Naive thymus-derived CD8-positive, alpha-beta T cell (primary cell): ENCODE measurements around the gene USHBP1. TPM values are rescaled to one million over a fixed set of nuclear protein-coding genes. Genes with fewer than 3 reads are reported as not detected.

Experiments
- ATAC-seq, 2 donors: fragments of 150-1000 bp; cut with Tn5 transposase in 1 of 2; sonication (Bioruptor Pico), chemical (Tn5 transposase) in 1 of 2; 1 replicate in 1 of 2; 2 replicates in 1 of 2; pipeline ENCODE4 v1.10.0; 2021; ENCODE audit warnings: mild to moderate bottlenecking in 2 of 2, moderate library complexity in 2 of 2
- POLR2A ChIA-PET: fragments of 350-600 bp; sonication (Branson Sonifier 250); formaldehyde crosslinking; loops from one replicate; lab custom pipeline; 2021; ENCODE audit warnings: antibody characterized with exemption; lab: Charles Lee
- DNase-seq, 10 donors: peaks; one replicate each; pipeline versions ENCODE4 v3.0.0 to v3.0.0-alpha.2; 2020 to 2022
- H3K27ac Mint-ChIP-seq, 10 donors: one replicate each; pipeline ENCODE4 v1.8.0; 2020 to 2022; ENCODE audit warnings: mild to moderate bottlenecking in 10 of 10, mixed read lengths in 10 of 10, moderate library complexity in 4 of 10, inconsistent platforms in 1 of 10
- H3K27me3 Mint-ChIP-seq, 5 donors: one replicate each; pipeline ENCODE4 v1.8.0; 2021 to 2022; ENCODE audit warnings: mixed read lengths in 5 of 5
- H3K36me3 Mint-ChIP-seq, 3 donors: one replicate each; pipeline ENCODE4 v1.8.0; 2020 to 2022; ENCODE audit warnings: mixed read lengths in 3 of 3, mild to moderate bottlenecking in 2 of 3, inconsistent platforms in 1 of 3
- H3K4me1 Mint-ChIP-seq, 4 donors: one replicate each; pipeline ENCODE4 v1.8.0; 2021 to 2022; ENCODE audit warnings: mixed read lengths in 4 of 4
- H3K4me3 Mint-ChIP-seq, 10 donors: one replicate each; pipeline ENCODE4 v1.8.0; 2020 to 2022; ENCODE audit warnings: mild to moderate bottlenecking in 10 of 10, mixed read lengths in 10 of 10, moderate library complexity in 6 of 10, inconsistent platforms in 1 of 10
- H3K9me3 Mint-ChIP-seq, 9 donors: one replicate each; pipeline ENCODE4 v1.8.0; 2020 to 2022; ENCODE audit warnings: mixed read lengths in 9 of 9, mild to moderate bottlenecking in 3 of 9, inconsistent platforms in 1 of 9, moderate library complexity in 1 of 9
- polyA plus RNA-seq, 3 donors: library from polyadenylated mRNA; unstranded; fragments of 300-500 nt; fragmentation: Illumina TruSeq; gene quantifications; one replicate each; pipeline ENCODE4 v1.2.3, GENCODE V29; 2021
- total RNA-seq, 8 experiments: library from RNA in 2 of 8; stranded (reverse) in 2 of 8; gene quantifications; one replicate each; pipeline ENCODE4 v1.2.3 and lab custom pipeline; 2021 to 2026

The USHBP1 gene
- total and polyA plus RNA-seq, 5 experiments from 2014 or later = not detected

- POLR2A ChIA-PET = interaction anchor here (0.6 to 1.2 kb wide), 4 partner anchors 16 to 145 kb away, joined by 3 to 6 read pairs (median 4); partner anchors contain the start of genes BABAM1 and OCEL1
- H3K27ac Mint-ChIP-seq = peak overlapping the region in 5 of 10 donors; percentile 19 to 86 (median 62)
- ATAC-seq = no peak
- H3K4me3 Mint-ChIP-seq = peak overlapping the region in 2 of 10 donors; percentile 42 to 78
- no peaks in the 10 kb centered on the region for H3K36me3 Mint-ChIP-seq
- DNase-seq = no peak
- H3K27me3 Mint-ChIP-seq = peaks cover 0 to 4% (median 0%) of the 10 kb centered on the region in 5 donors
- H3K4me1 Mint-ChIP-seq = peaks cover 4 to 20% (median 9%) of the 10 kb centered on the region in 4 donors
- H3K9me3 Mint-ChIP-seq = no peaks in the 10 kb centered on the region
These were observed 21.9 kb downstream of the USHBP1 start for GRCh38 chr19:17242431-17243208.

GRCh38 chr19:17240826-17241399 is 23.6 kb downstream of the USHBP1 start:
- peak overlapping the region in 1 of 10 donors; percentile 14 for H3K4me3 Mint-ChIP-seq
- H3K27me3 Mint-ChIP-seq = no peaks in the 10 kb centered on the region
- no peaks in the 10 kb centered on the region for H3K9me3 Mint-ChIP-seq
- H3K36me3 Mint-ChIP-seq = no peaks in the 10 kb centered on the region
- DNase-seq (no peak), ATAC-seq (no peak)
- peak overlapping the region in 2 of 10 donors; percentile 32 to 76 for H3K27ac Mint-ChIP-seq
- POLR2A ChIA-PET = interaction anchor here (0.5 kb wide), 1 partner anchor 118 kb away, joined by 3 read pairs; no protein-coding TSS in a partner anchor
- H3K4me1 Mint-ChIP-seq = peaks cover 0 to 6% (median 4%) of the 10 kb centered on the region in 4 donors

- DNase-seq (no peak), ATAC-seq (no peak)
- H3K27me3 Mint-ChIP-seq = no peaks in the 10 kb centered on the region
- H3K4me3 Mint-ChIP-seq = no peak overlapping the region
- POLR2A ChIA-PET = interaction anchor here (0.5 kb wide), 1 partner anchor 119 kb away, joined by 3 read pairs; no protein-coding TSS in a partner anchor
- H3K9me3 Mint-ChIP-seq = no peaks in the 10 kb centered on the region
- H3K36me3 Mint-ChIP-seq = no peaks in the 10 kb centered on the region
- peaks cover 0 to 6% (median 4%) of the 10 kb centered on the region in 4 donors for H3K4me1 Mint-ChIP-seq
- peak overlapping the region in 1 of 10 donors; percentile 32 for H3K27ac Mint-ChIP-seq
These were observed 24.3 kb downstream of the USHBP1 start for GRCh38 chr19:17240062-17240752.

GRCh38 chr19:17237747-17238706 is 26.5 kb downstream of the USHBP1 start:
- Mint-ChIP-seq H3K9me3 (no peaks in the 10 kb centered on the region), H3K27ac (peak overlapping the region in 1 of 10 donors; percentile 11), H3K27me3 (no peaks in the 10 kb centered on the region), H3K4me1 (peaks cover 9 to 19% (median 13%) of the 10 kb centered on the region in 4 donors), H3K36me3 (no peaks in the 10 kb centered on the region), H3K4me3 (peak overlapping the region in 5 of 10 donors; percentile 26 to 75 (median 52))
- DNase-seq (no peak), ATAC-seq (no peak)
- POLR2A ChIA-PET = interaction anchor here (0.5 kb wide), 1 partner anchor 472 kb away, joined by 3 read pairs; no protein-coding TSS in a partner anchor

GRCh38 chr19:17236811-17237543 is 27.6 kb downstream of the USHBP1 start:
- H3K27ac Mint-ChIP-seq = peak overlapping the region in 1 of 10 donors; percentile 65
- POLR2A ChIA-PET = interaction anchor here (1.0 to 1.9 kb wide), 2 partner anchors 53 to 181 kb away, joined by 3 to 24 read pairs; no protein-coding TSS in a partner anchor
- peaks cover 9 to 15% (median 14%) of the 10 kb centered on the region in 4 donors for H3K4me1 Mint-ChIP-seq
- no peaks in the 10 kb centered on the region for H3K27me3 Mint-ChIP-seq
- H3K4me3 Mint-ChIP-seq = peak overlapping the region in 6 of 10 donors; percentile 3 to 78 (median 61)
- H3K9me3 Mint-ChIP-seq = no peaks in the 10 kb centered on the region
- ATAC-seq = no peak
- H3K36me3 Mint-ChIP-seq = peaks cover 0 to 5% (median 0%) of the 10 kb centered on the region in 3 donors
- no peak for DNase-seq

GRCh38 chr19:17235971-17236777 is 28.4 kb downstream of the USHBP1 start:
- peak in 1 of 10 donors; percentile 23 for DNase-seq
- H3K9me3 Mint-ChIP-seq = no peaks in the 10 kb centered on the region
- H3K36me3 Mint-ChIP-seq = peaks cover 0 to 7% (median 0%) of the 10 kb centered on the region in 3 donors
- POLR2A ChIA-PET = interaction anchor here (0.6 to 2.6 kb wide), 11 partner anchors 9 to 180 kb away, joined by 3 to 30 read pairs (median 6); partner anchors contain the start of genes BABAM1, MYO9B, NR2F6 and OCEL1
- peak overlapping the region in 1 of 10 donors; percentile 36 for H3K27ac Mint-ChIP-seq
- peak overlapping the region in 9 of 10 donors; percentile 22 to 88 (median 50) for H3K4me3 Mint-ChIP-seq
- no peaks in the 10 kb centered on the region for H3K27me3 Mint-ChIP-seq
- peaks cover 9 to 15% (median 14%) of the 10 kb centered on the region in 4 donors for H3K4me1 Mint-ChIP-seq
- ATAC-seq = peak in 1 of 2 donors; percentile 46

GRCh38 chr19:17235300-17235970 is 29.1 kb downstream of the USHBP1 start:
- Mint-ChIP-seq H3K9me3 (no peaks in the 10 kb centered on the region), H3K36me3 (peaks cover 0 to 11% (median 0%) of the 10 kb centered on the region in 3 donors), H3K27me3 (no peaks in the 10 kb centered on the region), H3K4me1 (peaks cover 7 to 15% (median 14%) of the 10 kb centered on the region in 4 donors), H3K4me3 (peak overlapping the region; percentile 67 to 88 (median 80)), H3K27ac (peak overlapping the region in 2 of 10 donors; percentile 27 to 74)
- POLR2A ChIA-PET = interaction anchor here (0.5 to 2.6 kb wide), 10 partner anchors 9 to 161 kb away, joined by 3 to 30 read pairs (median 8); partner anchors contain the start of genes BABAM1, MYO9B, NR2F6 and OCEL1
- ATAC-seq (peak; percentile 94 to 97), DNase-seq (peak; percentile 58 to 85 (median 72))

GRCh38 chr19:17234911-17235299 is 29.6 kb downstream of the USHBP1 start:
- H3K9me3 Mint-ChIP-seq = no peaks in the 10 kb centered on the region
- peak overlapping the region; percentile 67 to 88 (median 80) for H3K4me3 Mint-ChIP-seq
- ATAC-seq (peak; percentile 40 to 56), DNase-seq (peak in 7 of 10 donors; percentile 26 to 57 (median 49))
- peak overlapping the region in 3 of 10 donors; percentile 27 to 74 (median 43) for H3K27ac Mint-ChIP-seq
- peaks cover 0 to 11% (median 0%) of the 10 kb centered on the region in 3 donors for H3K36me3 Mint-ChIP-seq
- peaks cover 7 to 15% (median 14%) of the 10 kb centered on the region in 4 donors for H3K4me1 Mint-ChIP-seq
- POLR2A ChIA-PET = interaction anchor here (0.5 to 2.6 kb wide), 9 partner anchors 9 to 160 kb away, joined by 3 to 30 read pairs (median 9); partner anchors contain the start of genes BABAM1, NR2F6, OCEL1 and USE1
- no peaks in the 10 kb centered on the region for H3K27me3 Mint-ChIP-seq

GRCh38 chr19:17232258-17232657 is 32.3 kb downstream of the USHBP1 start:
- no peaks in the 10 kb centered on the region for H3K27me3 Mint-ChIP-seq
- POLR2A ChIA-PET = interaction anchor here (0.9 kb wide), 1 partner anchor 17 kb away, joined by 5 read pairs; the partner anchor contains the start of gene USE1
- ATAC-seq (no peak), DNase-seq (no peak)
- H3K36me3 Mint-ChIP-seq = peaks cover 0 to 17% (median 0%) of the 10 kb centered on the region in 3 donors
- H3K9me3 Mint-ChIP-seq = no peaks in the 10 kb centered on the region
- peaks cover 11 to 26% (median 20%) of the 10 kb centered on the region in 4 donors for H3K4me1 Mint-ChIP-seq
- H3K27ac Mint-ChIP-seq = no peak overlapping the region
- no peak overlapping the region for H3K4me3 Mint-ChIP-seq
